HepG2 (cell line): ENCODE measurements around the gene GCN1. TPM values are rescaled to one million over a fixed set of nuclear protein-coding genes. Genes with fewer than 3 reads are reported as not detected.

Source experiments
- ATAC-seq: fragments of 200-7000 bp; cut with Tn5 transposase; 3 replicates; pipeline ENCODE4 v1.9.1; 2020; ENCODE audit warnings: mild to moderate bottlenecking, moderate library complexity
- BruUV-seq: library from RNA; stranded (reverse); fragments of 400-500 nt; replicated peaks from 2 replicates; lab custom pipeline; 2021; lab: Mats Ljungman, UMichigan
- CTCF ChIA-PET: fragments of 300-600 bp; formaldehyde crosslinking; extraction: SDS; loops from one replicate; lab custom pipeline; 2021; ENCODE audit warnings: low total read pairs, inconsistent platforms, low intra/inter-chr PET ratio; lab: Yijun Ruan, JAX
- POLR2A ChIA-PET: fragments of 350-600 bp; sonication (Branson Sonifier 250); formaldehyde crosslinking; loops from one replicate; lab custom pipeline; 2020; ENCODE audit warnings: antibody characterized with exemption, inconsistent platforms; lab: Yijun Ruan, JAX
- DNase-seq: peaks from one replicate; pipeline ENCODE4 v3.0.0-alpha.2; 2015; ENCODE audit warnings: low spot score
- FAIRE-seq: peaks from 3 replicates; lab custom pipeline; 2011; peaks lifted over from hg19 to GRCh38; lab: Jason Lieb, UNC
- H2AFZ ChIP-seq: one replicate; pipeline ENCODE4 v1.6.1; 2011; ENCODE audit warnings: low read length, inconsistent platforms
- H3K27ac ChIP-seq: fragments of 300-600 bp; 3 replicates; pipeline ENCODE4 v1.8.0; 2011; ENCODE audit warnings: mixed run types, mild to moderate bottlenecking, mixed read lengths, low read length, inconsistent platforms; ENCODE audit not compliant: insufficient read depth; ENCODE audit errors: extremely low read length
- H3K27me3 ChIP-seq, 2 experiments: fragments of 200-600 bp in 1 of 2; 2 replicates in 1 of 2; 3 replicates in 1 of 2; pipeline versions ENCODE4 v1.6.0 to v1.8.0; 2011; ENCODE audit warnings: low read length in 2 of 2, mild to moderate bottlenecking in 2 of 2, moderate library complexity in 2 of 2, inconsistent platforms in 1 of 2; ENCODE audit not compliant: insufficient read depth in 2 of 2, control insufficient read depth in 1 of 2
- H3K36me3 ChIP-seq, 2 experiments: fragments of 200-600 bp in 1 of 2; replicated peaks in 1 of 2; 2 replicates in 1 of 2; 3 replicates in 1 of 2; pipeline versions ENCODE4 v1.5.1 to v1.8.0; 2011; ENCODE audit warnings: low read length in 2 of 2, inconsistent platforms in 1 of 2; ENCODE audit not compliant: insufficient read depth in 2 of 2, control insufficient read depth in 1 of 2
- H3K4me1 ChIP-seq: 2 replicates; pipeline ENCODE4 v1.5.1; 2012; ENCODE audit warnings: low read length, inconsistent platforms; ENCODE audit not compliant: insufficient read depth
- H3K4me2 ChIP-seq: 2 replicates; pipeline ENCODE4 v1.6.0; 2011; ENCODE audit warnings: low read depth, low read length, inconsistent platforms
- H3K4me3 ChIP-seq, 3 experiments: fragments of 200-600 bp in 1 of 3; sonication (generic), shearing (Covaris generic) in 1 of 3; replicated peaks in 1 of 3; 2 replicates each; pipeline ENCODE4 v1.5.1; 2011 to 2016; ENCODE audit warnings: low read length in 3 of 3, inconsistent platforms in 2 of 3, low read depth in 2 of 3, mild to moderate bottlenecking in 2 of 3, control low read depth in 1 of 3, mixed read lengths in 1 of 3; ENCODE audit not compliant: insufficient read depth in 1 of 3
- H3K79me2 ChIP-seq: one replicate; pipeline ENCODE4 v1.6.1; 2011; ENCODE audit warnings: low read length, inconsistent platforms; ENCODE audit not compliant: insufficient read depth
- H3K9ac ChIP-seq: 2 replicates; pipeline ENCODE4 v1.6.0; 2011; ENCODE audit warnings: mild to moderate bottlenecking, low read depth, low read length, inconsistent platforms; ENCODE audit not compliant: insufficient read depth
- H3K9me3 ChIP-seq: 2 replicates; pipeline ENCODE4 v1.5.1; 2012; ENCODE audit warnings: mild to moderate bottlenecking, low read length
- H4K20me1 ChIP-seq: 2 replicates; pipeline ENCODE4 v1.6.0; 2011; ENCODE audit warnings: inconsistent platforms, mild to moderate bottlenecking, low read length, moderate library complexity; ENCODE audit not compliant: insufficient read depth
- KDM5A ChIP-seq: fragments of 200-600 bp; sonication (generic); IDR thresholded peaks from 2 replicates; pipeline ENCODE4 v1.7.0; 2018; ENCODE audit warnings: antibody characterized with exemption, mild to moderate bottlenecking, low read length, borderline replicate concordance
- NR2F1 ChIP-seq, 2 experiments: fragments of 450-650 bp in 1 of 2; formaldehyde crosslinking in 1 of 2; IDR thresholded peaks; 2 replicates each; pipeline versions ENCODE4 v1.5.0 to v1.6.1; 2016 to 2020; ENCODE audit warnings: mild to moderate bottlenecking in 1 of 2, missing compliant biosample characterization in 1 of 2, missing genetic modification reagents in 1 of 2, moderate library complexity in 1 of 2
- PCBP1 ChIP-seq: fragments of 200-400 bp; formaldehyde crosslinking; IDR thresholded peaks from 2 replicates; pipeline ENCODE4 v1.6.1; 2017; ENCODE audit warnings: mild to moderate bottlenecking, low read depth, low read length, borderline replicate concordance
- SMYD3 ChIP-seq: sonication (generic); formaldehyde crosslinking; IDR thresholded peaks from 2 replicates; pipeline ENCODE4 v1.8.1; 2023; ENCODE audit warnings: mild to moderate bottlenecking, missing genetic modification reagents
- SP4 ChIP-seq: sonication (generic); formaldehyde crosslinking; IDR thresholded peaks from 2 replicates; pipeline ENCODE4 v1.8.1; 2023; ENCODE audit warnings: mild to moderate bottlenecking, missing genetic modification reagents
- ZNF24 ChIP-seq: fragments of 450-650 bp; IDR thresholded peaks from 2 replicates; pipeline ENCODE4 v1.6.1; 2017; ENCODE audit warnings: antibody characterized with exemption, mild to moderate bottlenecking
- WGBS: methylation state at CpG from one replicate; pipeline ENCODE4 v1.1.6; 2017; ENCODE audit warnings: low lambda C conversion rate; 5-methylcytosine and 5-hydroxymethylcytosine counted together
- in situ Hi-C: cut with HindIII; loops from 2 replicates; pipeline ENCODE4 v1.10.0; 2017; ENCODE audit warnings: low pct_unique_long_range_greater_than_20kb; ENCODE audit not compliant: extremely low pct_ligation_motif_present
- intact Hi-C: fragments of 100-400 bp; cut with micrococcal nuclease; formaldehyde crosslinking; loops from one replicate; pipeline ENCODE4 v1.10.0; 2022; ENCODE audit not compliant: unreplicated experiment
- polyA plus RNA-seq, 8 experiments: library from polyadenylated mRNA; depleted of rRNA in 3 of 8; stranded (reverse) in 7 of 8; unstranded in 1 of 8; fragments of >200 nt; fragmentation: Illumina TruSeq in 4 of 8; extraction: Trizol in 4 of 8; gene quantifications; 2 replicates each; pipeline versions ENCODE4 v1.2.1 to v1.2.3, GENCODE V29; 2011 to 2016; ENCODE audit warnings: low read depth in 4 of 8, missing spikeins in 1 of 8, mixed read lengths in 1 of 8; ENCODE audit not compliant: insufficient read depth in 1 of 8
- total RNA-seq, 5 experiments: library from RNA; depleted of rRNA; stranded (reverse); fragments of >200 nt; fragmentation: Illumina TruSeq; extraction: Trizol; gene quantifications; 2 replicates each; pipeline ENCODE4 v1.2.3, GENCODE V29; 2016; ENCODE audit warnings: low read depth in 1 of 5
- TF ChIP-seq, protein P1 (sequence below): sonication (generic); formaldehyde crosslinking; IDR thresholded peaks from 2 replicates; pipeline ENCODE4 v1.8.1; 2023; ENCODE audit warnings: mild to moderate bottlenecking, moderate library complexity, missing genetic modification reagents
- TF ChIP-seq, protein P2 (sequence below), 2 experiments: sonication (generic) in 1 of 2; formaldehyde crosslinking in 1 of 2; IDR thresholded peaks; 2 replicates each; pipeline versions ENCODE4 v1.4.0 to v1.6.1; 2016 to 2020; ENCODE audit warnings: borderline replicate concordance in 1 of 2, low read depth in 1 of 2, mild to moderate bottlenecking in 1 of 2, missing genetic modification reagents in 1 of 2

Gene GCN1
- total and polyA plus RNA-seq, 2 of the 13 experiments (the other 11 are each of a cell fraction or from before 2014, with no cell fraction given): 58.2 to 83.0 TPM

- WGBS: 95% methylated on average over 3 of the region's 3 CpGs
- Histone ChIP-seq H3K79me2 (no peaks in the 10 kb centered on the region), H3K4me1 (peaks cover 36% of the 10 kb centered on the region), H4K20me1 (no peaks in the 10 kb centered on the region; the same call in 1 of the 2 replicates), H3K9ac (no peak overlapping the region), H3K27ac (no peak overlapping the region), H3K27me3 (no peaks in the 10 kb centered on the region), H3K36me3 (no peaks in the 10 kb centered on the region; a peak in 1 of 5 replicates), H3K9me3 (no peaks in the 10 kb centered on the region), H2AFZ (no peak overlapping the region), H3K4me2 (no peak overlapping the region), H3K4me3 (no peak overlapping the region)
- BruUV-seq: no TSS peak
- ATAC-seq: no peak
- DNase-seq: no peak
- ChIA-PET POLR2A (no interaction called here), CTCF (no interaction called here)
- in situ Hi-C loops: no loop called here
- intact Hi-C loops: no loop called here
- TF ChIP-seq SP4 (CRISPR knock-in tag) (no peak), SMYD3 (CRISPR knock-in tag) (no peak), ZNF24 (no peak), NR2F1 (CRISPR knock-in tag; IDR thresholded peaks at IDR 0.05) (no peak), PCBP1 (no peak), KDM5A (no peak)
- TF ChIP-seq, protein P1, sequence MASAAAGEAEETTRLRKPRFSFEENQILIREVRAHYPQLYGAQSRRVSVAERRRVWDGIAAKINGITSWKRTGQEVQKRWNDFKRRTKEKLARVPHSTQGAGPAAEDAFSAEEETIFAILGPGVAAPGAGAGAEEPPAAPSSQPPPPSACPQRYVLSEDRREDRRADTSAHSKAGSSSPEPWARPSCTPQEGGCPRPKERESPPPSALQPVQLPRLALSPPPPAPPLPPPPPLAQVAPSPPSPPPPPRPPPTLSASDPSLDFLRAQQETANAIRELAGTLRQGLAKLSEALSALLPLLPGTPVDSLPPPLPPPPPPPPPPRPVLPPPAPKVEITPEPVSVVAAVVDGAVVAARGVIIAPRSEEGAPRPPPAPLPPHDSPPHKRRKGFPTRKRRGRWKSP: no peak
- TF ChIP-seq, protein P2, sequence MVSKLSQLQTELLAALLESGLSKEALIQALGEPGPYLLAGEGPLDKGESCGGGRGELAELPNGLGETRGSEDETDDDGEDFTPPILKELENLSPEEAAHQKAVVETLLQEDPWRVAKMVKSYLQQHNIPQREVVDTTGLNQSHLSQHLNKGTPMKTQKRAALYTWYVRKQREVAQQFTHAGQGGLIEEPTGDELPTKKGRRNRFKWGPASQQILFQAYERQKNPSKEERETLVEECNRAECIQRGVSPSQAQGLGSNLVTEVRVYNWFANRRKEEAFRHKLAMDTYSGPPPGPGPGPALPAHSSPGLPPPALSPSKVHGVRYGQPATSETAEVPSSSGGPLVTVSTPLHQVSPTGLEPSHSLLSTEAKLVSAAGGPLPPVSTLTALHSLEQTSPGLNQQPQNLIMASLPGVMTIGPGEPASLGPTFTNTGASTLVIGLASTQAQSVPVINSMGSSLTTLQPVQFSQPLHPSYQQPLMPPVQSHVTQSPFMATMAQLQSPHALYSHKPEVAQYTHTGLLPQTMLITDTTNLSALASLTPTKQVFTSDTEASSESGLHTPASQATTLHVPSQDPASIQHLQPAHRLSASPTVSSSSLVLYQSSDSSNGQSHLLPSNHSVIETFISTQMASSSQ (IDR thresholded peaks at IDR 0.05; ENCODE audit: low read depth): no peak
- TF ChIP-seq, protein P2 (CRISPR knock-in tag; IDR thresholded peaks at IDR 0.05; ENCODE audit: borderline replicate concordance): no peak
- FAIRE-seq: no peak
Measured at GRCh38 chr12:120090206-120090605, 104.3 kb downstream of the GCN1 start.
